ENCODE data around the gene EIF1. TPM values are rescaled to one million over a fixed set of nuclear protein-coding genes. Genes with fewer than 3 reads are reported as not detected.
A peak's percentile ranks its signal among the peaks of the same experiment; 100 is the strongest.

EIF1 gene
- total and polyA plus RNA-seq, 2 of the 8 experiments (the other 6 are each of a cell fraction or from before 2014, with no cell fraction given): 175 to 539 TPM

DNA sequence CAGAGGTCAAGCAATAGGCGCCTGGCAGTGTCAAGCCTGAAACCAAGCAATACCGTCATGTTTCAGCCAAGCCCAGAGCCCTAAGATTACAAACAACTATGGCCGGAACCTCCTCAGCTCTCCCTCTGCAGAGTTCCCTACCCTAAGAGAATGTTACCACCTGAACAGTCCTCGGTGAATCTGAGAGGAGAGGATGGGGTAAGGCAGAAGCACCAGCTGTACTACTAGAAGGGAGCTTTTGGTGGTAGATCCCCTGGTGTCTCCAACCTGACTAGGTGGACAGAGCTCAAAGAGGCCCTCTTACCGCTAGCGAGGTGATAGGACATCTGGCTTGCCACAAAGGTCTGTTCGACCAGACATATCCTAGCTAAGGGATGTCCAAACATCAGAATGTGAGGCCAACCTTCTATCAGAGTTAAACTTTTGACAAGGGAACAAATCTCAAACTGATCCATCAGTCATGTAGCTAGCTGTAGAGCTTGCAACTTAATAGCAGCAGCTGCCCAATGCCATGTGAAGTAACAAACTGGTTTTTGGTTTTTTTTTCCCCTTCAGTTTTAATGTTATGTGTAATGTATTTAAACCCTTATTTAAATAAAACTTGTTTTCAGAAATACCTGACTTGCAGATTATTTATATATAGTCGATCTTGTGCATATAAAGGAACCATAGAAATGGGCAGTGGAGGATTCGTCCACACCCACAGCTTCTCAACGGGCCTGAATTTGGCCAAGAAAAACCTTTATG, 2.5 kb downstream of the EIF1 start:
- no peak overlapping the region for H3K9ac ChIP-seq (replicated peaks in 1 of 4; ENCODE audit: extremely low read depth in 1 of 4, low read depth in 3 of 4, low read length in 3 of 4)
- H4K91ac ChIP-seq (replicated peaks; ENCODE audit: insufficient read length, low read length): no peak overlapping the region
- ChIA-PET POLR2A (ENCODE audit: partially characterized antibody) (interaction anchor here (0.5 to 9.3 kb wide), 27 partner anchors 12 to 1329 kb away, joined by 3 to 378 read pairs (median 5); partner anchors contain the start of genes ACLY, FKBP10, GAST and HAP1), CTCF (ENCODE audit: partially characterized antibody) (interaction anchor here (0.7 to 4.3 kb wide), 11 partner anchors 11 to 1215 kb away, joined by 3 to 22 read pairs (median 5); partner anchors contain the start of gene JUP)
- H3K23ac ChIP-seq (ENCODE audit: insufficient read length): no peak overlapping the region
- no peak overlapping the region for H3K4ac ChIP-seq (replicated peaks; ENCODE audit: insufficient read length, low read depth, low read length)
- H3K4me2 ChIP-seq (ENCODE audit: insufficient read depth in 1 of 2, low read depth in 2 of 2, low read length in 2 of 2): peak overlapping the region in 1 of 2 experiments; percentile 83; a peak in 1 of 4 replicates
- peaks cover 7% of the 10 kb centered on the region for H3K23me2 ChIP-seq (ENCODE audit: low read depth, low read length)
- no peaks in the 10 kb centered on the region for H3K27me3 ChIP-seq (replicated peaks in 1 of 4; ENCODE audit: control insufficient read depth in 3 of 4, extremely low read depth in 1 of 4, insufficient read depth in 3 of 4, low read length in 3 of 4)
- peak overlapping the region; percentile 15; the same call in 1 of the 2 replicates for H4K8ac ChIP-seq (ENCODE audit: extremely low read depth, insufficient read depth, low read length)
- no peak overlapping the region for H2BK12ac ChIP-seq (ENCODE audit: low read depth, low read length)
- no peak overlapping the region for H2AFZ ChIP-seq (ENCODE audit: low read length)
- no peak overlapping the region for H3K14ac ChIP-seq (ENCODE audit: insufficient read length)
- DNase-seq (ENCODE audit: low read depth in 1 of 2, low spot score in 2 of 2) (no peak), FAIRE-seq (no peak)
- H2BK20ac ChIP-seq (ENCODE audit: low read length): no peak overlapping the region
- H2BK15ac ChIP-seq (ENCODE audit: low read length): no peak overlapping the region
- peaks cover 27 to 50% (median 43%) of the 10 kb centered on the region in 4 experiments for H3K36me3 ChIP-seq (ENCODE audit: control insufficient read depth in 2 of 4, insufficient read depth in 4 of 4, low read length in 3 of 4)
- no peak overlapping the region for H3K4me3 ChIP-seq (ENCODE audit: extremely low read depth in 1 of 4, insufficient read depth in 2 of 4, low read depth in 3 of 4, low read length in 4 of 4)
- WGBS, 2 experiments (ENCODE audit: extremely low coverage in 1 of 2, insufficient coverage in 1 of 2, insufficient read length in 1 of 2, insufficient replicate concordance in 2 of 2, low coverage in 1 of 2, low lambda C conversion rate in 2 of 2, missing lambda C conversion rate in 1 of 2): 88% methylated on average over 10 of the region's 10 CpGs; no CpG with 5 or more reads in 1 of the 2 experiments
- no peak overlapping the region for H3K27ac ChIP-seq (ENCODE audit: low read depth, low read length)
- H3K9me3 ChIP-seq (ENCODE audit: insufficient read depth in 2 of 2, low read depth in 1 of 2, low read length in 1 of 2): no peaks in the 10 kb centered on the region
- H3K4me1 ChIP-seq (replicated peaks in 1 of 4; ENCODE audit: control insufficient read depth in 3 of 4, insufficient read depth in 4 of 4, low read length in 3 of 4): peaks cover 0 to 3% (median 2%) of the 10 kb centered on the region in 4 experiments; a peak in 4 of 7 replicates
- no peak overlapping the region for H3K56ac ChIP-seq (replicated peaks; ENCODE audit: insufficient read length, low read depth, low read length)
- no peak overlapping the region for H4K5ac ChIP-seq (ENCODE audit: insufficient read length, low read depth, low read length)
- peaks cover 10 to 20% of the 10 kb centered on the region in 2 experiments for H4K20me1 ChIP-seq (replicated peaks in 1 of 2; ENCODE audit: control insufficient read depth in 1 of 2, insufficient read depth in 2 of 2, low read length in 2 of 2)
- H3K18ac ChIP-seq (ENCODE audit: extremely low read depth, low read length): no peak overlapping the region
- H3K79me1 ChIP-seq (ENCODE audit: low read depth, low read length): no peaks in the 10 kb centered on the region
- H2BK5ac ChIP-seq (ENCODE audit: low read depth, low read length): no peak overlapping the region
- no peak overlapping the region for H2AK5ac ChIP-seq (ENCODE audit: low read depth, low read length)
- H2BK120ac ChIP-seq (replicated peaks; ENCODE audit: low read depth, low read length): no peak overlapping the region
- peaks cover 0 to 16% of the 10 kb centered on the region in 2 experiments; a peak in 3 of 4 replicates for H3K79me2 ChIP-seq (ENCODE audit: control insufficient read depth in 1 of 2, insufficient read depth in 2 of 2, low read length in 2 of 2)
- TF ChIP-seq SIX5 (IDR thresholded peaks at IDR 0.05; ENCODE audit: low read depth, low read length) (no peak), EP300 (IDR thresholded peaks at IDR 0.05; ENCODE audit: borderline replicate concordance in 1 of 2, low read depth in 2 of 2, low read length in 2 of 2) (no peak), GTF2F1 (IDR thresholded peaks at IDR 0.05; ENCODE audit: borderline replicate concordance, low read depth, low read length) (no peak), KDM4A (IDR thresholded peaks at IDR 0.05; ENCODE audit: low read depth, low read length, severe bottlenecking) (no peak), RFX5 (IDR thresholded peaks at IDR 0.05; ENCODE audit: borderline replicate concordance, low read depth, low read length) (no peak), CBX5 (IDR thresholded peaks at IDR 0.05; ENCODE audit: low read depth, low read length) (no peak), SP1 (IDR thresholded peaks at IDR 0.05; ENCODE audit: low read depth, low read length) (peak; percentile 8; the same call in 1 of the 2 replicates), RNF2 (IDR thresholded peaks at IDR 0.05; ENCODE audit: borderline replicate concordance, low read depth, low read length, missing control alignments, poor library complexity, severe bottlenecking) (no peak), BRCA1 (IDR thresholded peaks at IDR 0.05; ENCODE audit: low read depth, low read length) (no peak), SIN3A (conservative IDR thresholded peaks at IDR 0.05 in 1 of 2, IDR thresholded peaks at IDR 0.05 in 1 of 2; ENCODE audit: low read depth in 1 of 2, low read length in 2 of 2) (no peak), SRF (IDR thresholded peaks at IDR 0.05; ENCODE audit: low read depth, low read length) (no peak)
